KMS-11 (cell line): ENCODE measurements around the gene SLC22A4.

Source experiments
- H2AFZ ChIP-seq: fragments of 200-600 bp; sonication (generic); 2 replicates; pipeline ENCODE4 v1.6.1; 2016; ENCODE audit warnings: antibody characterized with exemption, mixed run types, low read depth
- H3K27ac ChIP-seq: fragments of 200-600 bp; sonication (generic); 2 replicates; pipeline ENCODE4 v1.6.1; 2016; ENCODE audit warnings: mild to moderate bottlenecking, mixed run types
- H3K27me3 ChIP-seq: fragments of 200-600 bp; sonication (generic); 2 replicates; pipeline ENCODE4 v1.6.1; 2017; ENCODE audit warnings: mild to moderate bottlenecking, low read depth, mixed run types, moderate library complexity; ENCODE audit not compliant: insufficient read depth
- H3K36me3 ChIP-seq: fragments of 200-600 bp; sonication (generic); 2 replicates; pipeline ENCODE4 v1.6.1; 2017; ENCODE audit warnings: mild to moderate bottlenecking, mixed run types; ENCODE audit not compliant: insufficient read depth
- H3K4me1 ChIP-seq: fragments of 200-600 bp; sonication (generic); 2 replicates; pipeline ENCODE4 v1.6.1; 2016; ENCODE audit warnings: mild to moderate bottlenecking, low read depth, mixed run types; ENCODE audit not compliant: poor library complexity, severe bottlenecking
- H3K4me2 ChIP-seq: fragments of 200-600 bp; sonication (generic); 2 replicates; pipeline ENCODE4 v1.7.0; 2016; ENCODE audit warnings: mild to moderate bottlenecking, mixed run types
- H3K4me3 ChIP-seq: fragments of 200-600 bp; sonication (generic); IDR thresholded peaks from 2 replicates; pipeline ENCODE4 v1.6.1; 2017; ENCODE audit warnings: low read depth, low read length, mixed read lengths; ENCODE audit not compliant: insufficient read depth
- H3K79me2 ChIP-seq: fragments of 200-600 bp; sonication (generic); 2 replicates; pipeline ENCODE4 v1.6.1; 2016; ENCODE audit warnings: low read depth, mixed run types; ENCODE audit not compliant: insufficient read depth
- H3K9ac ChIP-seq: fragments of 200-600 bp; sonication (generic); 2 replicates; pipeline ENCODE4 v1.6.1; 2016; ENCODE audit warnings: mild to moderate bottlenecking, mixed run types
- H4K20me1 ChIP-seq: fragments of 200-600 bp; sonication (generic); 2 replicates; pipeline ENCODE4 v1.6.1; 2016; ENCODE audit warnings: mild to moderate bottlenecking, mixed run types; ENCODE audit not compliant: insufficient read depth
- TF ChIP-seq, protein P1 (sequence below): fragments of 200-600 bp; sonication (generic); conservative IDR thresholded peaks from 2 replicates; pipeline ENCODE4 v1.6.1; 2017; ENCODE audit warnings: low read depth, mild to moderate bottlenecking, antibody characterized with exemption, low read length, moderate library complexity, mixed read lengths

Gene SLC22A4

GRCh38 chr5:132271251-132272246 is 22.6 kb upstream of the SLC22A4 start:
- H3K79me2 ChIP-seq = no peaks in the 10 kb centered on the region
- H3K27ac ChIP-seq = no peak overlapping the region
- no peaks in the 10 kb centered on the region for H3K4me1 ChIP-seq
- H4K20me1 ChIP-seq = no peaks in the 10 kb centered on the region
- no peak overlapping the region for H3K4me2 ChIP-seq
- no peaks in the 10 kb centered on the region for H3K27me3 ChIP-seq
- H3K9ac ChIP-seq = no peak overlapping the region
- H3K4me3 ChIP-seq = no peak overlapping the region
- no peak overlapping the region for H2AFZ ChIP-seq
- H3K36me3 ChIP-seq = no peaks in the 10 kb centered on the region
- TF ChIP-seq, protein P1, sequence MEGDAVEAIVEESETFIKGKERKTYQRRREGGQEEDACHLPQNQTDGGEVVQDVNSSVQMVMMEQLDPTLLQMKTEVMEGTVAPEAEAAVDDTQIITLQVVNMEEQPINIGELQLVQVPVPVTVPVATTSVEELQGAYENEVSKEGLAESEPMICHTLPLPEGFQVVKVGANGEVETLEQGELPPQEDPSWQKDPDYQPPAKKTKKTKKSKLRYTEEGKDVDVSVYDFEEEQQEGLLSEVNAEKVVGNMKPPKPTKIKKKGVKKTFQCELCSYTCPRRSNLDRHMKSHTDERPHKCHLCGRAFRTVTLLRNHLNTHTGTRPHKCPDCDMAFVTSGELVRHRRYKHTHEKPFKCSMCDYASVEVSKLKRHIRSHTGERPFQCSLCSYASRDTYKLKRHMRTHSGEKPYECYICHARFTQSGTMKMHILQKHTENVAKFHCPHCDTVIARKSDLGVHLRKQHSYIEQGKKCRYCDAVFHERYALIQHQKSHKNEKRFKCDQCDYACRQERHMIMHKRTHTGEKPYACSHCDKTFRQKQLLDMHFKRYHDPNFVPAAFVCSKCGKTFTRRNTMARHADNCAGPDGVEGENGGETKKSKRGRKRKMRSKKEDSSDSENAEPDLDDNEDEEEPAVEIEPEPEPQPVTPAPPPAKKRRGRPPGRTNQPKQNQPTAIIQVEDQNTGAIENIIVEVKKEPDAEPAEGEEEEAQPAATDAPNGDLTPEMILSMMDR = no peak

- peak overlapping the region; percentile 68 for H2AFZ ChIP-seq
- H3K9ac ChIP-seq = no peak overlapping the region
- no peaks in the 10 kb centered on the region for H3K79me2 ChIP-seq
- no peaks in the 10 kb centered on the region for H3K36me3 ChIP-seq
- TF ChIP-seq, protein P1 = peak; percentile 86
- H3K4me3 ChIP-seq = no peak overlapping the region
- H3K4me1 ChIP-seq = no peaks in the 10 kb centered on the region
- H3K4me2 ChIP-seq = no peak overlapping the region
- no peaks in the 10 kb centered on the region for H4K20me1 ChIP-seq
- no peaks in the 10 kb centered on the region for H3K27me3 ChIP-seq
- H3K27ac ChIP-seq = no peak overlapping the region
These were observed 21.6 kb upstream of the SLC22A4 start for GRCh38 chr5:132272311-132273210.

GRCh38 chr5:132273631-132274030 is 20.6 kb upstream of the SLC22A4 start:
- H3K27me3 ChIP-seq = no peaks in the 10 kb centered on the region

More at GRCh38 chr5:132273631-132274030, 20.6 kb upstream of the SLC22A4 start:
- no peak overlapping the region for H3K27ac ChIP-seq
- H3K36me3 ChIP-seq = no peaks in the 10 kb centered on the region
- no peak overlapping the region for H3K4me3 ChIP-seq
- no peaks in the 10 kb centered on the region for H3K4me1 ChIP-seq
- no peak overlapping the region for H3K9ac ChIP-seq
- H2AFZ ChIP-seq = no peak overlapping the region; the same call in 1 of the 2 replicates
- no peak overlapping the region for H3K4me2 ChIP-seq
- H3K79me2 ChIP-seq = no peaks in the 10 kb centered on the region
- H4K20me1 ChIP-seq = no peaks in the 10 kb centered on the region
- TF ChIP-seq, protein P1 = no peak
